Astrocyte (in vitro differentiated cells and primary cell): ENCODE data around the gene DUSP15. TPM values are rescaled to one million over a fixed set of nuclear protein-coding genes. Genes with fewer than 3 reads are reported as not detected.

Source experiments
- DNase-seq: peaks from one replicate; pipeline ENCODE4 v3.0.0-alpha.2; 2010; ENCODE audit warnings: low read depth
- FAIRE-seq: peaks from 2 replicates; lab custom pipeline; 2011; peaks lifted over from hg19 to GRCh38; lab: Jason Lieb, UNC
- H2AFZ ChIP-seq: 2 replicates; pipeline ENCODE4 v1.6.0; 2012; ENCODE audit warnings: low read depth, low read length, inconsistent platforms
- H3K27ac ChIP-seq: 2 replicates; pipeline ENCODE4 v1.5.1; 2011; ENCODE audit warnings: low read depth, low read length, inconsistent platforms
- H3K27me3 ChIP-seq: 2 replicates; pipeline ENCODE4 v1.6.0; 2011; ENCODE audit warnings: low read length, inconsistent platforms; ENCODE audit not compliant: insufficient read depth
- H3K36me3 ChIP-seq: 2 replicates; pipeline ENCODE4 v1.5.1; 2011; ENCODE audit warnings: low read length, inconsistent platforms; ENCODE audit not compliant: insufficient read depth
- H3K4me1 ChIP-seq: 2 replicates; pipeline ENCODE4 v1.5.1; 2011; ENCODE audit warnings: low read length, inconsistent platforms; ENCODE audit not compliant: insufficient read depth
- H3K4me2 ChIP-seq: 2 replicates; pipeline ENCODE4 v1.6.0; 2012; ENCODE audit warnings: low read length, inconsistent platforms
- H3K4me3 ChIP-seq: 2 replicates; pipeline ENCODE4 v1.5.1; 2011; ENCODE audit warnings: low read depth, mild to moderate bottlenecking, low read length, inconsistent platforms; ENCODE audit not compliant: insufficient read depth
- H3K79me2 ChIP-seq: 2 replicates; pipeline ENCODE4 v1.6.0; 2012; ENCODE audit warnings: mild to moderate bottlenecking, low read length, inconsistent platforms; ENCODE audit not compliant: insufficient read depth
- H3K9ac ChIP-seq: 2 replicates; pipeline ENCODE4 v1.6.0; 2012; ENCODE audit warnings: mild to moderate bottlenecking, low read length, inconsistent platforms
- H3K9me3 ChIP-seq: 2 replicates; pipeline ENCODE4 v1.5.1; 2012; ENCODE audit warnings: low read depth, mild to moderate bottlenecking, low read length, inconsistent platforms; ENCODE audit not compliant: insufficient read depth
- H4K20me1 ChIP-seq: 2 replicates; pipeline ENCODE4 v1.6.0; 2012; ENCODE audit warnings: low read length, inconsistent platforms; ENCODE audit not compliant: insufficient read depth
- H3K27ac Mint-ChIP-seq: one replicate; pipeline ENCODE4 v1.8.0; 2021; ENCODE audit warnings: mild to moderate bottlenecking, mixed read lengths; ENCODE audit not compliant: unreplicated experiment
- H3K27me3 Mint-ChIP-seq: one replicate; pipeline ENCODE4 v1.8.0; 2021; ENCODE audit warnings: low read depth, mixed read lengths; ENCODE audit not compliant: unreplicated experiment
- H3K36me3 Mint-ChIP-seq: one replicate; pipeline ENCODE4 v1.8.0; 2021; ENCODE audit warnings: low read depth, mixed read lengths; ENCODE audit not compliant: unreplicated experiment
- H3K4me1 Mint-ChIP-seq: one replicate; pipeline ENCODE4 v1.8.0; 2021; ENCODE audit warnings: low read depth, mixed read lengths; ENCODE audit not compliant: unreplicated experiment
- H3K4me3 Mint-ChIP-seq: one replicate; pipeline ENCODE4 v1.8.0; 2021; ENCODE audit warnings: mild to moderate bottlenecking, moderate library complexity, mixed read lengths; ENCODE audit not compliant: unreplicated experiment
- H3K9me3 Mint-ChIP-seq: one replicate; pipeline ENCODE4 v1.8.0; 2021; ENCODE audit warnings: mild to moderate bottlenecking, mixed read lengths; ENCODE audit not compliant: unreplicated experiment
- EZH2 ChIP-seq: IDR thresholded peaks from 2 replicates; pipeline ENCODE4 v1.6.1; 2012; ENCODE audit warnings: mild to moderate bottlenecking, low read length, inconsistent platforms; ENCODE audit not compliant: insufficient read depth
- total RNA-seq: library from RNA; stranded (reverse); gene quantifications from 2 replicates; pipeline ENCODE4 v1.2.1, GENCODE V29; 2021
- TF ChIP-seq, protein P1 (sequence below): IDR thresholded peaks from 2 replicates; pipeline ENCODE4 v1.5.1; 2011; ENCODE audit warnings: low read depth, mild to moderate bottlenecking, inconsistent platforms, low read length, moderate library complexity; ENCODE audit not compliant: insufficient read depth

DUSP15 gene
- total RNA-seq, 1 donor from 2014 or later: 1.2 TPM

DNA sequence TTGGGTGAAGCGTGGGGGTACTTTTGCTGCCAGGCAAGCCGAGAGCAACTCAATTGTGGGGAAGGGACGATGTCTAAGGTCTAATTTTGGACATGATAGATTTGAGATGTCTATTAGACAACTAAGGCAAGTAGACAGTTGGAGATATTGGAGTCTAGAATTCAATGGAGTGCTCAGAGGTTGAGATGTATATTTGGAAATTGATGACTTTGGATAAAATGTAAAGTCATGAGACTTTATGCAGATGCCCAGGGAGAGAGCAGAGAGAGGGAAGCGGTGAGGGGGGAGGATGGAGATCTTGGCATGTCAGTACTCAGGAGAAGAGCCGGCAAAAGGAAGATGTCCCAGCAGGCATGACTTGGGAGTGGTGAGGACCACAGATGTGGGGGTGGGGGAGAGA is 44.3 kb downstream of the DUSP15 start:
- peaks cover 2% of the 10 kb centered on the region for H3K27me3 ChIP-seq
- H2AFZ ChIP-seq: no peak overlapping the region
- no peaks in the 10 kb centered on the region for H3K9me3 ChIP-seq
- H3K4me1 ChIP-seq: peaks cover 26% of the 10 kb centered on the region
- Mint-ChIP-seq H3K4me1 (peaks cover 10% of the 10 kb centered on the region), H3K27ac (no peak overlapping the region), H3K4me3 (no peak overlapping the region), H3K9me3 (no peaks in the 10 kb centered on the region), H3K27me3 (peaks cover 32% of the 10 kb centered on the region), H3K36me3 (peaks cover 7% of the 10 kb centered on the region)
- H3K4me3 ChIP-seq: no peak overlapping the region
- no peak overlapping the region for H3K9ac ChIP-seq
- H3K4me2 ChIP-seq: no peak overlapping the region
- no peaks in the 10 kb centered on the region for H3K79me2 ChIP-seq
- no peak for TF ChIP-seq EZH2
- TF ChIP-seq, protein P1, sequence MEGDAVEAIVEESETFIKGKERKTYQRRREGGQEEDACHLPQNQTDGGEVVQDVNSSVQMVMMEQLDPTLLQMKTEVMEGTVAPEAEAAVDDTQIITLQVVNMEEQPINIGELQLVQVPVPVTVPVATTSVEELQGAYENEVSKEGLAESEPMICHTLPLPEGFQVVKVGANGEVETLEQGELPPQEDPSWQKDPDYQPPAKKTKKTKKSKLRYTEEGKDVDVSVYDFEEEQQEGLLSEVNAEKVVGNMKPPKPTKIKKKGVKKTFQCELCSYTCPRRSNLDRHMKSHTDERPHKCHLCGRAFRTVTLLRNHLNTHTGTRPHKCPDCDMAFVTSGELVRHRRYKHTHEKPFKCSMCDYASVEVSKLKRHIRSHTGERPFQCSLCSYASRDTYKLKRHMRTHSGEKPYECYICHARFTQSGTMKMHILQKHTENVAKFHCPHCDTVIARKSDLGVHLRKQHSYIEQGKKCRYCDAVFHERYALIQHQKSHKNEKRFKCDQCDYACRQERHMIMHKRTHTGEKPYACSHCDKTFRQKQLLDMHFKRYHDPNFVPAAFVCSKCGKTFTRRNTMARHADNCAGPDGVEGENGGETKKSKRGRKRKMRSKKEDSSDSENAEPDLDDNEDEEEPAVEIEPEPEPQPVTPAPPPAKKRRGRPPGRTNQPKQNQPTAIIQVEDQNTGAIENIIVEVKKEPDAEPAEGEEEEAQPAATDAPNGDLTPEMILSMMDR: no peak
- no peak for DNase-seq
- no peaks in the 10 kb centered on the region for H3K36me3 ChIP-seq
- no peak for FAIRE-seq
- no peak overlapping the region for H3K27ac ChIP-seq
- H4K20me1 ChIP-seq: no peaks in the 10 kb centered on the region

GRCh38 chr20:31824554-31825313 is 45.6 kb downstream of the DUSP15 start:
- Histone ChIP-seq H3K4me3 (no peak overlapping the region), H2AFZ (no peak overlapping the region), H3K79me2 (no peaks in the 10 kb centered on the region), H3K9ac (no peak overlapping the region), H3K27ac (no peak overlapping the region), H3K27me3 (peaks cover 2% of the 10 kb centered on the region), H3K36me3 (no peaks in the 10 kb centered on the region), H3K9me3 (no peaks in the 10 kb centered on the region), H3K4me2 (peak overlapping the region; percentile 45), H3K4me1 (peaks cover 26% of the 10 kb centered on the region), H4K20me1 (no peaks in the 10 kb centered on the region)
- no peak for FAIRE-seq
- Mint-ChIP-seq H3K4me3 (no peak overlapping the region), H3K36me3 (peaks cover 2% of the 10 kb centered on the region), H3K27me3 (peaks cover 28% of the 10 kb centered on the region), H3K9me3 (no peaks in the 10 kb centered on the region), H3K4me1 (peaks cover 10% of the 10 kb centered on the region), H3K27ac (peak overlapping the region; percentile 67)
- TF ChIP-seq, protein P1: no peak
- TF ChIP-seq EZH2: no peak
- no peak for DNase-seq

GRCh38 chr20:31824125-31824485 is 46.2 kb downstream of the DUSP15 start:
- no peaks in the 10 kb centered on the region for H3K79me2 ChIP-seq
- H3K4me1 Mint-ChIP-seq: peaks cover 10% of the 10 kb centered on the region
- no peak overlapping the region for H3K27ac ChIP-seq
- H3K27me3 Mint-ChIP-seq: peaks cover 28% of the 10 kb centered on the region
- DNase-seq (no peak), FAIRE-seq (no peak)
- no peaks in the 10 kb centered on the region for H3K9me3 Mint-ChIP-seq
- H3K27ac Mint-ChIP-seq: peak overlapping the region; percentile 67
- peak overlapping the region; percentile 62 for H2AFZ ChIP-seq
- H3K36me3 ChIP-seq: no peaks in the 10 kb centered on the region
- peak overlapping the region; percentile 72 for H3K4me2 ChIP-seq
- H4K20me1 ChIP-seq: no peaks in the 10 kb centered on the region
- TF ChIP-seq, protein P1: no peak
- TF ChIP-seq EZH2: no peak
- H3K4me3 Mint-ChIP-seq: no peak overlapping the region
- no peaks in the 10 kb centered on the region for H3K9me3 ChIP-seq
- H3K36me3 Mint-ChIP-seq: peaks cover 2% of the 10 kb centered on the region
- H3K9ac ChIP-seq: peak overlapping the region; percentile 43
- no peak overlapping the region for H3K4me3 ChIP-seq
- peaks cover 2% of the 10 kb centered on the region for H3K27me3 ChIP-seq
- H3K4me1 ChIP-seq: peaks cover 26% of the 10 kb centered on the region
